ENCODE data around the gene FBXO11. TPM values are rescaled to one million over a fixed set of nuclear protein-coding genes. Genes with fewer than 3 reads are reported as not detected.

The FBXO11 gene
- polyA plus RNA-seq, 1 of the 3 experiments (the other 2 are of a cell fraction), result 26.6 TPM

- POLR2A ChIA-PET, result interaction anchor here (0.7 kb wide), 1 partner anchor 11 kb away, joined by 5 read pairs; no protein-coding TSS in a partner anchor
- H3K9me2 ChIP-seq, result no peaks in the 10 kb centered on the region
- no peak overlapping the region for H2AFZ ChIP-seq (ENCODE audit: low read depth)
These were observed 11.7 kb upstream of the FBXO11 start for GRCh38 chr2:47918043-47918442.

GRCh38 chr2:47917276-47917961, 11.1 kb upstream of the FBXO11 start:
- no peaks in the 10 kb centered on the region for H3K9me3 ChIP-seq
- no peaks in the 10 kb centered on the region for H3F3A ChIP-seq (replicated peaks; ENCODE audit: insufficient read depth)
- no peak overlapping the region for H3K4me3 ChIP-seq (ENCODE audit: low read depth in 2 of 2, low read length in 1 of 2)
- H3K9ac ChIP-seq, result no peak overlapping the region
- 92% methylated on average over 3 of the region's 3 CpGs for WGBS (ENCODE audit: low lambda C conversion rate)
- no peaks in the 10 kb centered on the region for H3K9me2 ChIP-seq
- peaks cover 0 to 7% of the 10 kb centered on the region in 2 experiments; a peak in 2 of 4 replicates for H3K4me1 ChIP-seq (ENCODE audit: control insufficient read depth in 1 of 2, insufficient read depth in 2 of 2, low read depth in 1 of 2, low read length in 1 of 2)
- DNase-seq, result no peak
- CTCF ChIA-PET, result interaction anchor here (1.0 to 3.6 kb wide), 5 partner anchors 10 to 480 kb away, joined by 3 to 17 read pairs (median 5); partner anchors contain the start of gene FBXO11
- no peak overlapping the region for H3K4me2 ChIP-seq
- H3K27ac ChIP-seq (ENCODE audit: low read depth in 2 of 2, low read length in 1 of 2), result no peak overlapping the region
- POLR2A ChIA-PET, result interaction anchor here (0.7 to 1.3 kb wide), 1 partner anchor 11 kb away, joined by 4 to 5 read pairs; no protein-coding TSS in a partner anchor
- no peak for TF ChIP-seq FOXM1 (IDR thresholded peaks at IDR 0.05; ENCODE audit: low read depth)
- TF ChIP-seq, protein P1, sequence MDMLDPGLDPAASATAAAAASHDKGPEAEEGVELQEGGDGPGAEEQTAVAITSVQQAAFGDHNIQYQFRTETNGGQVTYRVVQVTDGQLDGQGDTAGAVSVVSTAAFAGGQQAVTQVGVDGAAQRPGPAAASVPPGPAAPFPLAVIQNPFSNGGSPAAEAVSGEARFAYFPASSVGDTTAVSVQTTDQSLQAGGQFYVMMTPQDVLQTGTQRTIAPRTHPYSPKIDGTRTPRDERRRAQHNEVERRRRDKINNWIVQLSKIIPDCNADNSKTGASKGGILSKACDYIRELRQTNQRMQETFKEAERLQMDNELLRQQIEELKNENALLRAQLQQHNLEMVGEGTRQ (IDR thresholded peaks at IDR 0.05; ENCODE audit: borderline replicate concordance, low read depth, low read length), result no peak
- no peak for TF ChIP-seq EZH2phosphoT487 (IDR thresholded peaks at IDR 0.05; ENCODE audit: borderline replicate concordance, low read depth)
- no peak for TF ChIP-seq SIN3A (IDR thresholded peaks at IDR 0.05; ENCODE audit: borderline replicate concordance, low read depth, low read length)
- TF ChIP-seq TEAD4 (IDR thresholded peaks at IDR 0.05; ENCODE audit: borderline replicate concordance, insufficient read depth), result no peak
- TF ChIP-seq FOSL2 (IDR thresholded peaks at IDR 0.05; ENCODE audit: borderline replicate concordance, low read depth), result no peak
- TF ChIP-seq FOXJ3 (CRISPR knock-in tag; IDR thresholded peaks at IDR 0.05), result no peak
- TF ChIP-seq POLR2AphosphoS5 (IDR thresholded peaks at IDR 0.05; ENCODE audit: low read depth, low read length), result no peak
- no peaks in the 10 kb centered on the region for H4K20me1 ChIP-seq (ENCODE audit: insufficient read depth)
- no peak overlapping the region for H2AFZ ChIP-seq (ENCODE audit: low read depth)
- no peaks in the 10 kb centered on the region for H3K27me3 ChIP-seq (ENCODE audit: insufficient read depth)
- no peaks in the 10 kb centered on the region for H3K36me3 ChIP-seq (replicated peaks in 1 of 2; ENCODE audit: control insufficient read depth in 1 of 2, insufficient read depth in 2 of 2, low read length in 1 of 2)
- no peaks in the 10 kb centered on the region for H3K79me2 ChIP-seq (ENCODE audit: insufficient read depth)

More at GRCh38 chr2:47918043-47918442, 11.7 kb upstream of the FBXO11 start:
- Histone ChIP-seq H3K27ac (ENCODE audit: low read depth in 2 of 2, low read length in 1 of 2) (no peak overlapping the region), H3K4me1 (ENCODE audit: control insufficient read depth in 1 of 2, insufficient read depth in 2 of 2, low read depth in 1 of 2, low read length in 1 of 2) (peaks cover 0 to 7% of the 10 kb centered on the region in 2 experiments; a peak in 2 of 4 replicates), H4K20me1 (ENCODE audit: insufficient read depth) (no peaks in the 10 kb centered on the region), H3K4me3 (ENCODE audit: low read depth in 2 of 2, low read length in 1 of 2) (no peak overlapping the region), H3K79me2 (ENCODE audit: insufficient read depth) (no peaks in the 10 kb centered on the region), H3K4me2 (no peak overlapping the region), H3K36me3 (replicated peaks in 1 of 2; ENCODE audit: control insufficient read depth in 1 of 2, insufficient read depth in 2 of 2, low read length in 1 of 2) (no peaks in the 10 kb centered on the region), H3K9me3 (no peaks in the 10 kb centered on the region), H3K9ac (no peak overlapping the region), H3F3A (replicated peaks; ENCODE audit: insufficient read depth) (no peaks in the 10 kb centered on the region), H3K27me3 (ENCODE audit: insufficient read depth) (no peaks in the 10 kb centered on the region)
- DNase-seq, result peak; percentile 23
- WGBS (ENCODE audit: low lambda C conversion rate), result 51% methylated on average over 3 of the region's 3 CpGs
- CTCF ChIA-PET, result interaction anchor here (1.0 to 3.6 kb wide), 5 partner anchors 11 to 481 kb away, joined by 3 to 17 read pairs (median 5); partner anchors contain the start of gene FBXO11
- 0 out of 2 replicates have a peak, but pooled peaks have one; percentile 34 for TF ChIP-seq FOXJ3 (CRISPR knock-in tag; IDR thresholded peaks at IDR 0.05)
- no peak for TF ChIP-seq NFIC (IDR thresholded peaks at IDR 0.05; ENCODE audit: borderline replicate concordance)
- TF ChIP-seq GATA2 (CRISPR knock-in tag; IDR thresholded peaks at IDR 0.05), result peak; percentile 72

All from SK-N-SH (cell line).